IPS DF 6.9 (cell line): ENCODE data around the gene SCN10A.

Source experiments
- DNase-seq: peaks from one replicate; pipeline ENCODE4 v3.0.0-alpha.2; 2013; ENCODE audit warnings: low read depth, low spot score
- H3K27ac ChIP-seq: one replicate; pipeline ENCODE4 v1.5.1; 2013; ENCODE audit warnings: low read length, control low read depth
- H3K27me3 ChIP-seq: 2 replicates; pipeline ENCODE4 v1.6.1; 2013; ENCODE audit warnings: mild to moderate bottlenecking, low read length; ENCODE audit not compliant: control insufficient read depth, insufficient read depth
- H3K36me3 ChIP-seq: 2 replicates; pipeline ENCODE4 v1.6.1; 2013; ENCODE audit warnings: low read length; ENCODE audit not compliant: control insufficient read depth, insufficient read depth
- H3K4me1 ChIP-seq: 2 replicates; pipeline ENCODE4 v1.6.1; 2013; ENCODE audit warnings: low read length; ENCODE audit not compliant: control insufficient read depth, insufficient read depth
- H3K4me3 ChIP-seq: 2 replicates; pipeline ENCODE4 v1.5.1; 2013; ENCODE audit warnings: mild to moderate bottlenecking, low read length
- H3K9me3 ChIP-seq: 2 replicates; pipeline ENCODE4 v1.6.1; 2013; ENCODE audit warnings: low read length, inconsistent platforms; ENCODE audit not compliant: control insufficient read depth, insufficient read depth
- WGBS: extraction: QIAGEN DNeasy Blood & Tissue Kit; methylation state at CpG from one replicate; pipeline ENCODE4 v1.1.7; 2013; ENCODE audit warnings: mixed read lengths, missing lambda C conversion rate; ENCODE audit not compliant: insufficient read length, insufficient coverage; 5-methylcytosine and 5-hydroxymethylcytosine counted together

The SCN10A gene

DNA sequence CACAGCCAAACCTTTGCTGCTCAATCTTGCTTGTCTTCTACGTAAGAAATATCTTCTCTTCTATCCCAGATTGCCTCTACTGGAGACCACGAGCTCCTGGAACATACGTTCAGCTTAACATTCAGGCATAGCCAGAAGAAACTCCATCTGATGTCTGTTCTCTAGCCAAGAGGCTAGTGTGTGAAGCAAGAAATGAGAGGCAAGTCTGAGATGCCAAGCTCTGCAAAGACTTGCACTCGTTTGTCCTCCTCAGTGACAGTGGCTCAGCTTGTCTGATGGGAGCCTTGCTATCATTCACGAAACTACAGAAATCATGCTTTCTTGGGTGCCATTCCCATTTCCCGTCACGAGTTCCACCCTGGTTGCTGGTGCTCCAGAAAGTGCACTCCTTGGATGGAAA is at the start of gene SCN10A:
Gene SCN10A, minus strand, starts transcription at position 192 of the 400 bp plus-strand sequence. CDS start 22,207 bp downstream, outside the sequence.
- no peak for DNase-seq
- Histone ChIP-seq H3K27ac (no peak within 1 kb of the TSS), H3K36me3 (no peaks in the 10 kb centered on the region), H3K27me3 (no peaks in the 10 kb centered on the region), H3K4me1 (no peaks in the 10 kb centered on the region), H3K9me3 (no peaks in the 10 kb centered on the region), H3K4me3 (no peak within 1 kb of the TSS)
- no CpG with 5 or more reads among the region's 7 CpGs for WGBS

DNA sequence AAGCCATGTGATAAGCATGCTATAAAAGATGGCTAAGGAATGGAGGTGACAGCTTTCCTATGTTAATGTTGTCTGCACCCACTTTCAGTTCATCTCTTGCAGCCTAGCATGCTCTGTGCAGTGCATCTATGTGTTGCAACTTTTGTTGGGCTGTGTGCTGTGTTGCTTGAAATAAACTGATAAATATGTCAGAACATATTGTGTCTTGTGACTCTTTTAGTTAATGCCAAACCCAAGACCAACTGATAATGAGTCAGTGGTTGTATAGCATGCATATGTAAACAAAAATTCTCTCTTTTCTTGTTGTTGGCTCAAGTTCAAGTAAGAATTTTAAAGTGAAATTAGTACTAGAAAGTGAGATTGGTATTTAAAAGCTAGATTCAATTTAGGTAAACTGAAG is 37.0 kb upstream of the SCN10A start:
- no peaks in the 10 kb centered on the region for H3K36me3 ChIP-seq
- DNase-seq = no peak
- H3K9me3 ChIP-seq = no peaks in the 10 kb centered on the region
- H3K27ac ChIP-seq = no peak overlapping the region
- H3K4me3 ChIP-seq = no peak overlapping the region
- no peaks in the 10 kb centered on the region for H3K27me3 ChIP-seq
- H3K4me1 ChIP-seq = no peaks in the 10 kb centered on the region

DNA sequence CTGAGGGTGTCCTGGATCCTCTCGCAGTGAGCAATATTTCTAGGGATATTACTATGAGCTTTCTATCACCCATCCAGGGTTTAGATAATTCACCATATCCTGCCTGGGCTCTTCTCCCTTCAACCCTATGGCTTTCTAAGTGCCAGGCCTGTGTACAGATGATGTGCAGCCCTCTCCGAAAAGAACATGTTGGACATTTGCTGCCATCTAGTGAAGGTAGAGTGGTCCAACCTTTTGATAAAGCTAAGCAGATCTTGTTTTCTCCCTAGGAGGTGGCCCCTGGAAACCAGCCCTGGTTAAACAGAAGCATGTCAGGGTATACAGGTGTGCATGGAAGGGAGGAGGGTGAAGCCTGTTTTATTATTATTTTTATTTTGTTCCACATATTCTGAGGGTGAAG is 27.9 kb upstream of the SCN10A start:
- no peaks in the 10 kb centered on the region for H3K9me3 ChIP-seq
- WGBS = no CpG with 5 or more reads among the region's 2 CpGs
- no peaks in the 10 kb centered on the region for H3K27me3 ChIP-seq
- H3K4me3 ChIP-seq = no peak overlapping the region
- H3K36me3 ChIP-seq = no peaks in the 10 kb centered on the region
- no peaks in the 10 kb centered on the region for H3K4me1 ChIP-seq
- no peak for DNase-seq
- H3K27ac ChIP-seq = no peak overlapping the region

DNA sequence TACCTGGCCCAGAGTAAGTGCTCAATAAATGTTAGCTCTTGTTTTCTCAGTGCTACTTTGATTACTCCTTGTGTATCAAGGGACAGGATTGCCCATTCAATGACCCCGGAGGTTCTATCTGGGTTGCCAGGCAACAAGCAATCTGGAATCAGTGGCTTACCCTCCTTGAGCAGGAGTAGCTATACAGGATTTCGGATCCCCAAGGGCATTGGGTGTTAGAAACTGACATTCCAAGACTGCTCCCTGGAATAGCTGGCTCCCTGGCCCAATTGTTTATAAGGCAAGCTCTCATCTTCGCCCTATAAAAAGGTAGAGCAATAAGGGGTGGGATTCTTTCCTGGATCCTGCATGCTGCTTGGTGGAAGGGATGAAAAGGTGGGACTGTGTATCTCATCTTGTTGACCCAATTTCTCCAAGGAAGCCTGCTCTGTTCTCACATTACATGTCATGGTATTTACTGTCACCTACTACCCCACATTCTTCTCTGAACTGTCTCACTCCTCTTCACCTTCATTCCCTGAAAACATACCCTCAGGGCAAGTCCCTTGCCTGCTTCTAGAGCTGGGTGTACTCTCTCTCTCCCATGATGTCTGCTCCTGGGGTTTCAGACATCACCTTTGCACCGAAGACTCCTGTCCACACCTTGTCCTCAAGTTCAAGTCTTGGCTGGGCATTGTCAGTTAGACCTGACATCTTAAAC is 26.4 kb upstream of the SCN10A start:
- WGBS = no CpG with 5 or more reads among the region's 4 CpGs
- Histone ChIP-seq H3K4me1 (no peaks in the 10 kb centered on the region), H3K27ac (no peak overlapping the region)

DNA sequence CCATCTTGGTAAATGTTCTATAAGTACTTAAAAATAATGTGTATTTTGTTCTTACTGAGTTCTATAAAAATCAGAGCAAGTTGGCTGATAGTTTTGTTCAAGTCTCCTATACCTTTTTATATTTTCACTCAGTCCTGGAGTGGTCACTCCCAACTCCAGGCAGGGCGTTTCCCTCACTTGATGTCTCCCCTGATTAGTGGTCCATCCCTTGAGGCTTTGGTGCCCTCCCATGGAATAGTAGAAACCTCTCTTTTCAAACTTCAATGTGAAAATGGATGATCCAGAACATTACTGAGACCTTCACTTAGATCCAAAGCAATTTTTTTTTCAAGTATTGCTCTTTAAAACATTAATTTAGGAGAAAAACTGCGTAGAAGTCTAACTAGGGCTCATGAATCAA is 25.0 kb upstream of the SCN10A start:
- Histone ChIP-seq H3K4me1 (no peaks in the 10 kb centered on the region; the same call in 1 of the 2 replicates), H3K36me3 (no peaks in the 10 kb centered on the region), H3K27me3 (no peaks in the 10 kb centered on the region), H3K4me3 (no peak overlapping the region), H3K27ac (no peak overlapping the region), H3K9me3 (no peaks in the 10 kb centered on the region)
- DNase-seq = no peak
- no CpG with 5 or more reads among the region's 2 CpGs for WGBS

More for the DNA sequence above, 26.4 kb upstream of the SCN10A start:
- Histone ChIP-seq H3K36me3 (no peaks in the 10 kb centered on the region), H3K27me3 (no peaks in the 10 kb centered on the region), H3K9me3 (no peaks in the 10 kb centered on the region), H3K4me3 (no peak overlapping the region)
- DNase-seq = no peak

DNA sequence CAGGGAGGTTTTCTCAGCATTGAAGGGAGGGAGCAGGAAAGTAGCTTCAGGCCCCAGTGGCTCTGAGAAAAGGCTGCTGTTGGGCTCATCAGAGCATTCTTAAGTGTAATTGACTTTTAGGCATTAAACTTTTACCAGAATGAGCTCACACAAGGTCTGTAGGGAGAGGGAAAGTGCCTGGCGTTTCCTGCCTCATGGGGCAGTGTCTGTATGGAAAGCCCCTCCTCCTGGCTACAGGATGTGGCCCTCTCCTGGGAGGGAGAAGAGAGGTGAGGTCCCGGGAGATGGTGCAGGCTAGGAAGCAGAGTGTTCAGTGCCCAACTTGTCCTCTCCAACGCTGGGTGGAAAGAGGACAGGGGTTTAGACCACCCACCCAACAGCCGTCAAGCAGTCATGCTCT is 21.3 kb upstream of the SCN10A start:
- WGBS = no CpG with 5 or more reads among the region's 4 CpGs
- peaks cover 1% of the 10 kb centered on the region; the same call in 1 of the 2 replicates for H3K4me1 ChIP-seq
- H3K9me3 ChIP-seq = no peaks in the 10 kb centered on the region
- H3K4me3 ChIP-seq = no peak overlapping the region
- DNase-seq = no peak
- no peak overlapping the region for H3K27ac ChIP-seq
- no peaks in the 10 kb centered on the region for H3K36me3 ChIP-seq
- H3K27me3 ChIP-seq = no peaks in the 10 kb centered on the region

DNA sequence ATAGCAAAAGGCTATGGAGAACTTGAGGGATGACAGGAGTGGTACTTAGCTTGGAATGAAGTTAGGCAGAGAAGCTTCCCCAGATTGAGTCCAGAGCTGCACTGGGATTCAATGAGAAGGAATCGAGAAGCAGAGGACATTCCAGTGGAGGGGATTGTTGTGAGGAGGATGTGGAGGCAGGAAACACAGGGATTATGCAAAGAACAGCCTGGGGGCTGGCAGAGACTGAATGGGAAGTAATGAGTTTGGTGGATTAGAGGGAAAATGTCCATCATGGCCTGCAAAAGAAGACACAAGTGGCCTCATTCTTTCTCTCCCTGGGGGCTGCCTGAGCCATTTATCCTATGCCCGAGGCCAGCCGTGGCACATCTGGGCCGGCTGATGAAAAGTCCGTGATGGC is 20.5 kb upstream of the SCN10A start:
- Histone ChIP-seq H3K27me3 (no peaks in the 10 kb centered on the region), H3K36me3 (no peaks in the 10 kb centered on the region), H3K4me1 (peaks cover 1% of the 10 kb centered on the region; the same call in 1 of the 2 replicates), H3K27ac (no peak overlapping the region), H3K9me3 (no peaks in the 10 kb centered on the region), H3K4me3 (no peak overlapping the region)
- no peak for DNase-seq
- no CpG with 5 or more reads among the region's 5 CpGs for WGBS

DNA sequence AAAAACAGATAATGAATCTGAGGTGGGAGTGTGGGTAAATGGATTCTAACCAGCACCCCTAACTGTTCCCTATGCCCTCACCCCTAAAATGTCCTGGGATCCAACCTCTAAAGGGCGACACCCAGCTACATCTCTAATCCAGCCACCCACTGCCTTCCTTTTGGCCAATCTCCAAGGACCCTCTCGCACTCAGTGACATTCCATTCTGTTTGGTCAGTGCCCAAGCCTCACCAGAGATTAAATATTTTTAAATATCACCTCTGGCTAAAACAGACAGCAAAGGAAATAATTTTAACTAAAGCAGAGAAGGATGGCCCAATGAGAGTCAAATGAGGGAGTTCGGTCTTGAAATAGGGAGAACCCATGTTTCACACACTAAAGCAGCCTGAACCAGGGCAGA is 19.9 kb upstream of the SCN10A start:
- Histone ChIP-seq H3K27ac (no peak overlapping the region), H3K36me3 (no peaks in the 10 kb centered on the region), H3K4me1 (peaks cover 1% of the 10 kb centered on the region; the same call in 1 of the 2 replicates), H3K27me3 (no peaks in the 10 kb centered on the region), H3K4me3 (no peak overlapping the region), H3K9me3 (no peaks in the 10 kb centered on the region)
- DNase-seq = no peak
- no CpG with 5 or more reads among the region's 3 CpGs for WGBS

DNA sequence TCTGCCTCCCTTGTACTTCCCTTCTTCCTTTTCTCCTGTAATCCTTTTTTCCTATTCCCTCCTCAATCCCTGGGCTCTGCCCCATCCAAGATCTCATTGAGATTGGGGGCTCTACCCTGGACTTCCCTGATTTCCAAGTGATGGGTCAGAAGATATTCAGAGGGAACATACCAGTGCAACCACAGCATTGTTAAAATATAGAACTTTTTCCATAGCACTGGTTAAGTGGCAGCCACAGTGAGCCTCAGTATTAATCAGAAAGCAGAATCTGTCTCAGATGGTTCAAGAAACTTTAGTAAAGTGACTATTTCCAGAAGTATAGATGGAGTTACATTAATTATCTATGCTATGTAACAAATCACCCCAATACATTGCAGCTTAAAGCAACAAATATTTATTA is 18.7 kb upstream of the SCN10A start:
- no peak for DNase-seq
- Histone ChIP-seq H3K9me3 (no peaks in the 10 kb centered on the region), H3K27ac (no peak overlapping the region), H3K4me1 (peaks cover 1% of the 10 kb centered on the region; the same call in 1 of the 2 replicates), H3K36me3 (no peaks in the 10 kb centered on the region), H3K4me3 (no peak overlapping the region), H3K27me3 (no peaks in the 10 kb centered on the region)

DNA sequence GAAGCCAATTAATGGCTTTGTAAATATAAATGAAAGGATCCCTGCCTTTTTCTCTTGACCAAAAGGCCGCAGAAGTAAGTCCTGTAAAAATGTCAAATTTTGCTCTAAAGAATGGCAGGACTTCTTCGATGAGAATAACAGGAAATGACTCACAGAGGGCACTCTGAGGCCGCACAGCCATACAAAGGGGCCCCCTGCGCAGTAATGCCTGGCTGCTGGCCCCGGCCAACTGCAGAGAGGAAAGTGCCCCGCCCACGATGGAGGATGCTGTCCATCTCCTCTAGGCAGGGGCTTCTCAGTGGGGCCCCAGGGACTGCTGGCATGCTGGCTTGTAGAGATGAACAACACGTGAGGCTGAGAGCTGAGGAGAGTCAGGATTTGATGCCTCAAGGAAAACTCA is 18.1 kb upstream of the SCN10A start:
- Histone ChIP-seq H3K4me1 (peaks cover 1% of the 10 kb centered on the region; the same call in 1 of the 2 replicates), H3K36me3 (no peaks in the 10 kb centered on the region), H3K9me3 (no peaks in the 10 kb centered on the region), H3K27ac (no peak overlapping the region), H3K27me3 (no peaks in the 10 kb centered on the region), H3K4me3 (no peak overlapping the region)
- peak; percentile 27 for DNase-seq
- WGBS = no CpG with 5 or more reads among the region's 8 CpGs

DNA sequence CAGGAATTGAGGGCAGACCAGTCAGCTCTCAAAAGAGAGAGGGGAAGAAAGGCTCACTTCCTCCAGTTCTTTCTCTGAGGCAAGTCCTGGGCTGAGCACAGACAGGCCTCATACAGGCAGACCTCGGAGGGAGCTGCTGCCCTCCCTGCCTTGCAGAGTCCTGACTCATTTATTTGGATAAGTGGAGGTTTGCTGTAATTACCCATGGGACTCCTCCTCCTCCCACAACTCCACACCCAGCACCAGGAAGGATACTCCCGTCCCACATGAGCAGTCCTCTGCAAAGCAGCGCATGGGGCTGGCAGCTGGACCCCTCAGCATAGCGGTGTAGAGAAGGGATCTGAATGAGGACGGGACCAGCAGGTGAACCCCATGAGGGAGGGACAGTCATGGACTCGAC is 13.4 kb upstream of the SCN10A start:
- Histone ChIP-seq H3K4me3 (no peak overlapping the region), H3K27ac (no peak overlapping the region), H3K27me3 (no peaks in the 10 kb centered on the region), H3K36me3 (no peaks in the 10 kb centered on the region), H3K9me3 (no peaks in the 10 kb centered on the region), H3K4me1 (peaks cover 1% of the 10 kb centered on the region; the same call in 1 of the 2 replicates)
- no CpG with 5 or more reads among the region's 6 CpGs for WGBS
- no peak for DNase-seq
